HG03095 (cell line): ENCODE measurements around the gene FXYD5.

Experiments used
- ATAC-seq: cut with Tn5 transposase; IDR thresholded peaks from one replicate; pipeline ENCODE4 v1.9.1; 2021; ENCODE audit warnings: moderate library complexity; ENCODE audit not compliant: unreplicated experiment

Gene FXYD5

GRCh38 chr19:35211545-35212230 is 57.2 kb downstream of the FXYD5 start:
- no peak for ATAC-seq

GRCh38 chr19:35212241-35212640 is 57.7 kb downstream of the FXYD5 start:
- no peak for ATAC-seq

GRCh38 chr19:35213663-35214632 is 59.4 kb downstream of the FXYD5 start:
- no peak for ATAC-seq

GRCh38 chr19:35214766-35215422 is 60.4 kb downstream of the FXYD5 start:
- ATAC-seq, result no peak

- ATAC-seq, result no peak
Observed at GRCh38 chr19:35216016-35216832, 61.7 kb downstream of the FXYD5 start.

- no peak for ATAC-seq
Observed at GRCh38 chr19:35216833-35217648, 62.5 kb downstream of the FXYD5 start.

GRCh38 chr19:35217649-35217990 is 63.1 kb downstream of the FXYD5 start:
- no peak for ATAC-seq

- ATAC-seq, result no peak
Observed at GRCh38 chr19:35219008-35219407, 64.5 kb downstream of the FXYD5 start.
